Adrenal gland (tissue), 5 donors: Measurements from ENCODE around the gene NUP93.

Source experiments
- CTCF ChIP-seq, 6 experiments: fragments of 450-650 bp in 4 of 6; fragments of 200-600 bp in 2 of 6; sonication (generic) in 1 of 6; IDR thresholded peaks; 1 replicate in 5 of 6; 2 replicates in 1 of 6; pipeline versions ENCODE4 v1.5.1 to v1.8.0; 2016 to 2021; ENCODE audit warnings: antibody characterized with exemption in 6 of 6, mild to moderate bottlenecking in 2 of 6, moderate library complexity in 1 of 6
- POLR2A ChIP-seq, 2 donors: fragments of 450-650 bp; IDR thresholded peaks; one replicate each; pipeline ENCODE4 v1.6.1; 2017; ENCODE audit warnings: antibody characterized with exemption in 2 of 2, mild to moderate bottlenecking in 2 of 2, moderate library complexity in 1 of 2
- donor health status: DM: no; HTN: no; CAD: no.

DNA sequence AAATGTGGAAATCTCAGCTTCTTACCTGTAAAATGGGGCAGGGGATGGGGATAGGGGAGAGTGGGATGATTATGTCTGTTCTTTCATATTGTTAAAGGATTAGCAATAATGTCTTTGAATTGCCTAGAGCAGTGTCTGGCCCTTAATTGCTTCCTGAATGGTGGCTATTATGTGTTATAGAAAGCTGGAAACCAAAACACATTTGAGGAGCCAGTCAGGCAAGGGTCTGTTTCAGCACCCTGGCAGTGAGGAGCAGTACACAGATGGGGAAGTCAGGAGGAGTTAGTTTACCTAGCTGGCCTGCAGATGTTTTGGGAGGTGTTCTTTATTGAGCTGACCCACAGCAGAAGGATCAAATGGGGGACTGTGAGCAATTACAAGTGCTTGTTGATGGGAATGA lies 63.0 kb downstream of the NUP93 start:
- no peak for TF ChIP-seq CTCF (IDR thresholded peaks at IDR 0.05)
- TF ChIP-seq POLR2A (IDR thresholded peaks at IDR 0.05): no peak
